G401 (cell line): ENCODE measurements around the gene CES2. TPM values are rescaled to one million over a fixed set of nuclear protein-coding genes. Genes with fewer than 3 reads are reported as not detected.

ENCODE experiments used
- total RNA-seq: library from RNA; depleted of rRNA; stranded (reverse); fragments of >200 nt; shearing (Covaris generic); gene quantifications from 2 replicates; pipeline ENCODE4 v1.2.3, GENCODE V29; 2014; rRNA removed

Gene CES2
- total RNA-seq, 1 experiment from 2014 or later, result 41.2 TPM

Other genes with a start within 250 kb of the CES2 start
- 11.9 and 22.5 TPM in 2 replicates for gene CMTM4, start 238.8 kb upstream of the CES2 start, total RNA-seq
- 41.6 and 63.4 TPM in 2 replicates for gene DYNC1LI2, start 183.9 kb upstream of the CES2 start, total RNA-seq
- not detected in 2 replicates for gene TERB1, start 133.9 kb upstream of the CES2 start, total RNA-seq
- gene NAE1, start 104.5 kb upstream of the CES2 start, total RNA-seq, result 154 and 162 TPM in 2 replicates
- gene CA7, start 91.1 kb upstream of the CES2 start, total RNA-seq, result not detected in 2 replicates
- 7.1 and 13.8 TPM in 2 replicates for gene PDP2, start 55.0 kb upstream of the CES2 start, total RNA-seq
- 0.25 TPM in 1 of 2 replicates, not detected in the other for gene CDH16, start 16.6 kb upstream of the CES2 start, total RNA-seq
- gene RRAD, start 10.0 kb upstream of the CES2 start, total RNA-seq, result 0.25 TPM in 1 of 2 replicates, not detected in the other
- 140 and 172 TPM in 2 replicates for gene CIAO2B, start 1.1 kb upstream of the CES2 start, total RNA-seq
- 3.8 and 4.9 TPM in 2 replicates for gene CES3, start 25.8 kb downstream of the CES2 start, total RNA-seq
- 0.34 TPM in 1 of 2 replicates, not detected in the other for gene CES4A, start 53.1 kb downstream of the CES2 start, total RNA-seq
- gene CBFB, start 93.6 kb downstream of the CES2 start, total RNA-seq, result 17.0 and 40.9 TPM in 2 replicates
- gene PHAF1, start 174.4 kb downstream of the CES2 start, total RNA-seq, result 35.3 and 40.9 TPM in 2 replicates
- 0.55 TPM in 1 of 2 replicates, not detected in the other for gene B3GNT9, start 215.5 kb downstream of the CES2 start, total RNA-seq
- 8.8 and 15.4 TPM in 2 replicates for gene TRADD, start 224.4 kb downstream of the CES2 start, total RNA-seq
- 8.2 and 10.4 TPM in 2 replicates for gene FBXL8, start 224.4 kb downstream of the CES2 start, total RNA-seq
- gene HSF4, start 229.2 kb downstream of the CES2 start, total RNA-seq, result 17.8 and 17.9 TPM in 2 replicates
- gene NOL3, start 235.0 kb downstream of the CES2 start, total RNA-seq, result 13.4 and 17.5 TPM in 2 replicates
- 19.1 and 33.4 TPM in 2 replicates for gene MATCAP1, start 248.4 kb downstream of the CES2 start, total RNA-seq